Uterus (tissue), 4 donors: ENCODE results near the gene FFAR3. TPM values are rescaled to one million over a fixed set of nuclear protein-coding genes. Genes with fewer than 3 reads are reported as not detected.

Experiments
- DNase-seq, 2 donors: peaks; one replicate each; pipeline ENCODE4 v3.0.0-alpha.2; 2019 to 2020
- H3K27ac ChIP-seq, 2 donors: fragments of 200-600 bp; sonication (generic); 1 replicate in 1 of 2; 2 replicates in 1 of 2; pipeline ENCODE4 v1.5.1; 2016 to 2018
- H3K27me3 ChIP-seq, 2 donors: fragments of 200-600 bp; sonication (generic); one replicate each; pipeline ENCODE4 v1.5.1; 2018 to 2019; ENCODE audit warnings: control low read depth in 1 of 2
- H3K36me3 ChIP-seq, 2 donors: fragments of 200-600 bp; sonication (generic); one replicate each; pipeline ENCODE4 v1.5.1; 2019; ENCODE audit warnings: control low read depth in 1 of 2
- H3K4me1 ChIP-seq, 2 donors: fragments of 200-600 bp; sonication (generic); one replicate each; pipeline ENCODE4 v1.5.1; 2018 to 2019; ENCODE audit warnings: control low read depth in 1 of 2
- H3K4me3 ChIP-seq, 2 donors: fragments of 200-600 bp; sonication (generic); 1 replicate in 1 of 2; 2 replicates in 1 of 2; pipeline ENCODE4 v1.5.1; 2018 to 2019; ENCODE audit warnings: mild to moderate bottlenecking in 1 of 2
- H3K9me3 ChIP-seq, 2 donors: fragments of 200-600 bp; sonication (generic); one replicate each; pipeline ENCODE4 v1.5.1; 2019; ENCODE audit warnings: control low read depth in 1 of 2
- CTCF ChIP-seq, 4 experiments: fragments of 200-600 bp in 2 of 4; fragments of 450-650 bp in 2 of 4; sonication (generic) in 2 of 4; IDR thresholded peaks; one replicate each; pipeline ENCODE4 v1.5.1; 2016 to 2019; ENCODE audit warnings: antibody characterized with exemption in 4 of 4, mild to moderate bottlenecking in 2 of 4, moderate library complexity in 1 of 4
- POLR2A ChIP-seq, 2 donors: fragments of 450-650 bp; IDR thresholded peaks; one replicate each; pipeline ENCODE4 v1.6.1; 2016; ENCODE audit warnings: antibody characterized with exemption in 2 of 2, mild to moderate bottlenecking in 1 of 2, moderate library complexity in 1 of 2
- intact Hi-C: fragments of 100-400 bp; cut with DNase I; formaldehyde crosslinking; loops from one replicate; pipeline ENCODE4 v1.15.1; 2023; ENCODE audit warnings: low total_unique reads
- microRNA-seq: library from miRNA; unstranded; fragments of <30 nt; microRNA quantifications from one replicate; pipeline ENCODE4, GENCODE V29; 2016; ENCODE audit warnings: borderline microRNAs expressed, borderline replicate concordance
- total RNA-seq, 4 donors: library from RNA; depleted of rRNA in 3 of 4; stranded (reverse); fragments of >200 nt in 3 of 4; gene quantifications; one replicate each; pipeline versions ENCODE4 v1.1.0 to v1.2.4, GENCODE V29; 2014 to 2023
- donor health status: DM: yes; HTN: yes; CAD: no.

FFAR3 gene
- total RNA-seq, 4 donors from 2014 or later = not detected

GRCh38 chr19:35409191-35409590, 50.9 kb downstream of the FFAR3 start:
- intact Hi-C loops = no loop called here
- no peak overlapping the region for H3K4me3 ChIP-seq
- no peaks in the 10 kb centered on the region for H3K27me3 ChIP-seq
- no peaks in the 10 kb centered on the region for H3K4me1 ChIP-seq
- TF ChIP-seq CTCF (IDR thresholded peaks at IDR 0.05) = no peak
- no peak for TF ChIP-seq POLR2A (IDR thresholded peaks at IDR 0.05)
- H3K36me3 ChIP-seq = no peaks in the 10 kb centered on the region
- no peak overlapping the region for H3K27ac ChIP-seq
- no peak for DNase-seq
- no peaks in the 10 kb centered on the region for H3K9me3 ChIP-seq

Small RNA genes within 50 kb of the gene (microRNA-seq; reads per million reads assigned to microRNA genes)
- gene MIR5196 = not detected

Other genes with a start within 250 kb of the FFAR3 start
- gene FXYD3, start 242.6 kb upstream of the FFAR3 start, total RNA-seq = 1 to 10 TPM; 1.5 to 3.8 (median 1.6) TPM
- 10 to 100 TPM in 3 of 4 donors, 1 to 10 TPM in 1; 5.1 to 44.4 (median 19.7) TPM for gene LGI4, start 223.4 kb upstream of the FFAR3 start, total RNA-seq
- gene FXYD1, start 219.6 kb upstream of the FFAR3 start, total RNA-seq = 100 to 1,000 TPM in 2 of 4 donors, 10 to 100 TPM in 2; 18.1 to 214 (median 105) TPM
- 1 to 10 TPM in 1 of 4 donors, under 1 TPM in 1, not detected in 2; 0.83 to 3.7 TPM for gene FXYD7, start 215.2 kb upstream of the FFAR3 start, total RNA-seq
- 10 to 100 TPM; 10.9 to 86.2 (median 34.2) TPM for gene FXYD5, start 203.7 kb upstream of the FFAR3 start, total RNA-seq
- under 1 TPM in 1 of 4 donors, not detected in 3; 0.21 TPM for gene FAM187B, start 129.7 kb upstream of the FFAR3 start, total RNA-seq
- 10 to 100 TPM in 3 of 4 donors, 1 to 10 TPM in 1; 7.3 to 37.8 (median 20.2) TPM for gene LSR, start 109.5 kb upstream of the FFAR3 start, total RNA-seq
- 100 to 1,000 TPM in 1 of 4 donors, 10 to 100 TPM in 3; 48.8 to 155 (median 87.5) TPM for gene USF2, start 89.5 kb upstream of the FFAR3 start, total RNA-seq
- gene HAMP, start 75.9 kb upstream of the FFAR3 start, total RNA-seq = 1 to 10 TPM in 1 of 4 donors, not detected in 3; 1.1 TPM
- 10 to 100 TPM in 1 of 4 donors, under 1 TPM in 1, not detected in 2; 0.91 to 15.1 TPM for gene MAG, start 66.3 kb upstream of the FFAR3 start, total RNA-seq
- gene CD22, start 29.3 kb upstream of the FFAR3 start, total RNA-seq = 1 to 10 TPM in 2 of 4 donors, under 1 TPM in 2; under 0.01 to 9.4 (median 1.3) TPM
- gene FFAR1, start 10.6 kb upstream of the FFAR3 start, total RNA-seq = under 1 TPM in 1 of 4 donors, not detected in 3; 0.21 TPM
- gene GPR42, start 12.6 kb downstream of the FFAR3 start, total RNA-seq = not detected
- gene FFAR2, start 89.8 kb downstream of the FFAR3 start, total RNA-seq = under 1 TPM in 2 of 4 donors, not detected in 2; 0.21 TPM
- not detected for gene KRTDAP, start 132.0 kb downstream of the FFAR3 start, total RNA-seq
- gene DMKN, start 155.2 kb downstream of the FFAR3 start, total RNA-seq = 10 to 100 TPM in 3 of 4 donors, 1 to 10 TPM in 1; 4.4 to 73.7 (median 39.5) TPM
- gene SBSN, start 169.9 kb downstream of the FFAR3 start, total RNA-seq = under 1 TPM in 1 of 4 donors, not detected in 3; 0.37 TPM
- gene GAPDHS, start 175.0 kb downstream of the FFAR3 start, total RNA-seq = not detected
- gene TMEM147, start 187.2 kb downstream of the FFAR3 start, total RNA-seq = 100 to 1,000 TPM in 1 of 4 donors, 10 to 100 TPM in 3; 34.6 to 111 (median 50.0) TPM
- gene ATP4A, start 205.2 kb downstream of the FFAR3 start, total RNA-seq = under 1 TPM in 1 of 4 donors, not detected in 3; 0.14 TPM
- not detected for gene PMIS2, start 227.7 kb downstream of the FFAR3 start, total RNA-seq